B cell (primary cell): ENCODE measurements around the gene LRRC36.

Source experiments
- CTCF ChIP-seq: fragments of 200-600 bp; IDR thresholded peaks from one replicate; pipeline ENCODE4 v1.8.0; 2022; ENCODE audit warnings: antibody characterized with exemption, mild to moderate bottlenecking
- EZH2 ChIP-seq: IDR thresholded peaks from 2 replicates; pipeline ENCODE4 v1.6.1; 2012; ENCODE audit warnings: borderline replicate concordance, low read depth, mild to moderate bottlenecking, moderate library complexity, low read length; ENCODE audit not compliant: insufficient read depth, poor library complexity, severe bottlenecking

GRCh38 chr16:67431775-67432505 is 105.3 kb downstream of the LRRC36 start:
- no peak for TF ChIP-seq CTCF
- no peak for TF ChIP-seq EZH2
